BJ (cell line): ENCODE data around the gene RIMKLA. TPM values are rescaled to one million over a fixed set of nuclear protein-coding genes. Genes with fewer than 3 reads are reported as not detected.

ENCODE experiments used
- CTCF ChIA-PET: fragments of 350-600 bp; formaldehyde crosslinking; extraction: SDS; loops from one replicate; lab custom pipeline; 2021; ENCODE audit warnings: antibody characterized with exemption, inconsistent platforms; lab: Yijun Ruan, JAX
- POLR2A ChIA-PET: fragments of 300-600 bp; sonication (Branson Sonifier 250); formaldehyde crosslinking; extraction: SDS; loops from one replicate; lab custom pipeline; 2021; ENCODE audit warnings: antibody characterized with exemption; lab: Charles Lee
- DNase-seq: peaks from one replicate; pipeline ENCODE4 v3.0.0-alpha.2; 2011; ENCODE audit warnings: low read depth
- H3K27me3 ChIP-seq: 2 replicates; pipeline ENCODE4 v1.6.0; 2011; ENCODE audit warnings: low read length; ENCODE audit not compliant: control insufficient read depth, insufficient read depth
- H3K36me3 ChIP-seq: 2 replicates; pipeline ENCODE4 v1.5.1; 2011; ENCODE audit warnings: low read length; ENCODE audit not compliant: control insufficient read depth, insufficient read depth
- H3K4me3 ChIP-seq: 2 replicates; pipeline ENCODE4 v1.5.1; 2011; ENCODE audit warnings: low read depth, mild to moderate bottlenecking, control low read depth, low read length
- polyA plus RNA-seq: library from polyadenylated mRNA; depleted of rRNA; stranded (reverse); fragments of >200 nt; gene quantifications from 2 replicates; pipeline ENCODE4 v1.2.3, GENCODE V29; 2011
- TF ChIP-seq, protein P1 (sequence below): IDR thresholded peaks from 2 replicates; pipeline ENCODE4 v1.5.1; 2011; ENCODE audit warnings: low read depth, mild to moderate bottlenecking, control low read depth, inconsistent platforms, low read length, moderate library complexity; ENCODE audit not compliant: insufficient read depth

Gene RIMKLA
- polyA plus RNA-seq, 1 experiment, result 0.02 TPM

GRCh38 chr1:42364089-42364488 is 16.5 kb upstream of the RIMKLA start:
- no peaks in the 10 kb centered on the region; the same call in 1 of the 2 replicates for H3K27me3 ChIP-seq
- TF ChIP-seq, protein P1, sequence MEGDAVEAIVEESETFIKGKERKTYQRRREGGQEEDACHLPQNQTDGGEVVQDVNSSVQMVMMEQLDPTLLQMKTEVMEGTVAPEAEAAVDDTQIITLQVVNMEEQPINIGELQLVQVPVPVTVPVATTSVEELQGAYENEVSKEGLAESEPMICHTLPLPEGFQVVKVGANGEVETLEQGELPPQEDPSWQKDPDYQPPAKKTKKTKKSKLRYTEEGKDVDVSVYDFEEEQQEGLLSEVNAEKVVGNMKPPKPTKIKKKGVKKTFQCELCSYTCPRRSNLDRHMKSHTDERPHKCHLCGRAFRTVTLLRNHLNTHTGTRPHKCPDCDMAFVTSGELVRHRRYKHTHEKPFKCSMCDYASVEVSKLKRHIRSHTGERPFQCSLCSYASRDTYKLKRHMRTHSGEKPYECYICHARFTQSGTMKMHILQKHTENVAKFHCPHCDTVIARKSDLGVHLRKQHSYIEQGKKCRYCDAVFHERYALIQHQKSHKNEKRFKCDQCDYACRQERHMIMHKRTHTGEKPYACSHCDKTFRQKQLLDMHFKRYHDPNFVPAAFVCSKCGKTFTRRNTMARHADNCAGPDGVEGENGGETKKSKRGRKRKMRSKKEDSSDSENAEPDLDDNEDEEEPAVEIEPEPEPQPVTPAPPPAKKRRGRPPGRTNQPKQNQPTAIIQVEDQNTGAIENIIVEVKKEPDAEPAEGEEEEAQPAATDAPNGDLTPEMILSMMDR, result no peak
- DNase-seq, result no peak
- no peaks in the 10 kb centered on the region for H3K36me3 ChIP-seq
- POLR2A ChIA-PET, result no interaction called here
- CTCF ChIA-PET, result no interaction called here
- no peak overlapping the region for H3K4me3 ChIP-seq

DNA sequence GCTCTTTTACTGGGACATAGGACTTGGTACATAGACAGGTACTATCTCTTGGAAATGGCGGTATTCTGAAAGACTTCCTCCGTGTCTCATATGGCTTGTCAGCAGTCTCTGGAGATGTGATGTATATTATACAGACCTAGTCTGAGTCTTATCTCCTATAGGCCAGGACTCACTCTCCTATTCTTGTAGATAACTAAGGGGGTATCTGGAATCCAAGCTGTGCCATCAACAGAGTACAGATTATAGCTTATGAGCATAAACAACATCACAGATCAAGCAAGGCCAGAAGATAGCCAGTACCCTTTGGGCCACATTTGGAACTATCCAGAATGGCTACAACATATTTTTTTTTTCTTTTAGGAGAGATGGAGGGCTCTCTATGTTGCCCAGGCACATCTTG is 16.1 kb upstream of the RIMKLA start:
- TF ChIP-seq, protein P1, result no peak
- Histone ChIP-seq H3K36me3 (no peaks in the 10 kb centered on the region), H3K4me3 (no peak overlapping the region), H3K27me3 (peaks cover 2% of the 10 kb centered on the region; the same call in 1 of the 2 replicates)
- no peak for DNase-seq
- ChIA-PET CTCF (no interaction called here), POLR2A (no interaction called here)

DNA sequence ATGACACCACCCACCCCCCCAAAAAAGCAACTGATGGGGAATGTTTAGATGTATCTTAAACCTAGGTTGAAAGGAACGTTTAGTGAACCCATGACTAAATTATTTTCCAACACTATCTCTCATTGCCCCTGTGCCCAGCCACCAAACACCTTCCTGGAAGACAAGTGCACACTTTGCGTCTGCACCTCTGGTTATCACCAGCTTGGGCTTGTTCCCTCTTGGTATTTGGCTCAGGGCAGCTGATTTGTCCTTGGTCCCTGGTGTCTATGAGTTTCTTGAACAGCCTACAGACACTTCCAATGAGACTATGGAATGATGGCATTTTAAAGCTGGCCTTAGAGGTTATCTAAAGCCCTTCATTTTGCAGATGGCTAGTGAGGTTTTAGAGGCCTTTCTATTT is 15.5 kb upstream of the RIMKLA start:
- Histone ChIP-seq H3K36me3 (no peaks in the 10 kb centered on the region), H3K4me3 (no peak overlapping the region), H3K27me3 (0 out of 2 replicates have a peak, but pooled peaks cover 2% of the 10 kb centered on the region)
- POLR2A ChIA-PET, result no interaction called here
- CTCF ChIA-PET, result no interaction called here
- DNase-seq, result no peak
- TF ChIP-seq, protein P1, result no peak

GRCh38 chr1:42368096-42368795 is 12.3 kb upstream of the RIMKLA start:
- TF ChIP-seq, protein P1, result no peak
- H3K27me3 ChIP-seq, result 0 out of 2 replicates have a peak, but pooled peaks cover 2% of the 10 kb centered on the region
- no peak overlapping the region for H3K4me3 ChIP-seq
- POLR2A ChIA-PET, result no interaction called here
- CTCF ChIA-PET, result no interaction called here
- DNase-seq, result no peak
- no peaks in the 10 kb centered on the region for H3K36me3 ChIP-seq

DNA sequence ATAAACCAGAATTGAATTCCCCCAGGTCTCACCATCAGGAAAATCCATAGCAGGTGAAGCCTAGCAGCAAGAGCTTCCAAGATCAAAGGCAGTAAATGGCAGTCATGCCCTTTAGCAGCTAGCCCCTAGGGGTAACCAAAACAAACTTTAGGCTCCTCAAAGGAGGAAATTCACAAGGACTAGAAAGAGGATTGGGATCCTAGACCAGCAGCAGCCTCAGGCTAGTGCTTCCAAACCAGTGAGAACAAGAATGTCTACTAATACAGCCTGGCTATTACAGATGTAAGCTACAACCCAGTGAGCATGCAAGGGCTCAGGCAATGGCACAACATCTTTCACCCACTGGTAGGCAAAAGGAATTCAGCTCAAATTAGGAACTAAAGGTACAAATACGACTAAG is 11.1 kb upstream of the RIMKLA start:
- H3K27me3 ChIP-seq, result 0 out of 2 replicates have a peak, but pooled peaks cover 2% of the 10 kb centered on the region
- DNase-seq, result no peak
- no peak overlapping the region for H3K4me3 ChIP-seq
- POLR2A ChIA-PET, result no interaction called here
- TF ChIP-seq, protein P1, result no peak
- no peaks in the 10 kb centered on the region for H3K36me3 ChIP-seq
- CTCF ChIA-PET, result no interaction called here
